NCI-H2081 (cell line): ENCODE measurements around the gene FAM240B.

ENCODE experiments used
- DNase-seq, 2 experiments: peaks; one replicate each; lab custom pipeline; 2025; lab: John Stamatoyannopoulos, UW

FAM240B gene

GRCh38 chr9:38699337-38699736 is 20.6 kb downstream of the FAM240B start:
- DNase-seq: no peak

- DNase-seq: peak in 1 of 2 experiments; percentile 47
Measured at GRCh38 chr9:38697776-38698300, 22.1 kb downstream of the FAM240B start.

GRCh38 chr9:38696999-38697398 is 22.9 kb downstream of the FAM240B start:
- DNase-seq: no peak

- no peak for DNase-seq
Measured at GRCh38 chr9:38694676-38695075, 25.3 kb downstream of the FAM240B start.

DNA sequence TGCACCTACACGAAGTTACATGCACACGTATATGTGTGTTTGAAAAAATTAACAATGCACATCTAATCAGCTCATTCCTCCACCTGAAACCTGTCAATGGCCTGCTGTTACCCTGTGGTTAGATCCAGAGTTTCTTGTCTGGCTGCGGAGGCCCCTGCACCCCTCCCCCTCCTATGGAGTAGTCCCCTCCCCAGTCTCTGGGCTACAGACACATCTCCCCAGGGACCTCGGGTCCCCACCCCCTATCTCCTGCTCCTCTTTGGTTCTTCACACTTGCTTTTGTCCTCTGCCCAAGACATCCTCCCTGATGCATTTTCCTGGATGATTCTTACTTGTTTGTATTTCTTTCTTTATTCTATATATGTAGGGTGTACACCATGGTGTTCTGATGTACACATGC is 27.2 kb downstream of the FAM240B start:
- no peak for DNase-seq

DNA sequence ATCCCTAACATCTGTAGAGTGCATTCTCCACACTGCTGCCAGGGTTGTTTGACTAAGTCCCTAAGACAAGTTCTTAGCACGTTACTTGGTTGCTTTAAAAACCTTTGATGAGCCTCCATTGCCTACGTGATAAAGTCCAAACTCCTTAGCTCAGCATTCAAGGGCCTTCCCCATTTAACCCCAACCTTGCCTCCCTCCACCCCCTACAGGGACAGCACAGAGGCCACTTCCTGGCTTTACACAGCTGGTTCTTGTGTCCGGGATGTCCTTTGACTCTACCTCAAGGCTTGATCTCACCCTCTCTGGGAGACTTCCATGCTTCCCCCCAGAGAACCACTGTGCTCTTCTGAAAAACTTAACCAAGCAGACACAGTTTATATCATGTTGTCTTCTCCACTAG is 29.4 kb downstream of the FAM240B start:
- DNase-seq: no peak

DNA sequence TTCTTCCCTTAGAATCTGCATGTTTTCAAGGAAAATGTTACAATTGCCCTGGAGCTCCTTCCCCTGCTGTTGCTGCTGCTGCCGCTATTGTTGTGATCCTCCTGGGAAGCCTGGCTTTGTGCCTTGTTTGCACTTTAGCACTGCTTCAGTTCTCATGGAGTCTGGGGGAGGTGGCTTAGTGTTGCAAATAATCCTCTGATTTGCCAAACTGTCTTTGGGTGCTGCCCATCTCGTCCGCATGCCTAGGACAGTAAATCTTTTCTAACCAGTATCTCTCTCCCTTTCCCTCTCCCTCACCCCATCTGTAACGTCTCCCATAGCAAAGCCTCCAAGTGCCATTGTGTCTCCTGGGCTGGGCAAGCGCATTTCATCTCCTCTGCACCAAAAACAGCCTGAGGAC is 30.3 kb downstream of the FAM240B start:
- DNase-seq: peak; percentile 74 to 84

GRCh38 chr9:38687992-38688391 is 31.9 kb downstream of the FAM240B start:
- DNase-seq: no peak

GRCh38 chr9:38687389-38687842 is 32.5 kb downstream of the FAM240B start:
- no peak for DNase-seq

GRCh38 chr9:38686933-38687332 is 33.0 kb downstream of the FAM240B start:
- no peak for DNase-seq

DNA sequence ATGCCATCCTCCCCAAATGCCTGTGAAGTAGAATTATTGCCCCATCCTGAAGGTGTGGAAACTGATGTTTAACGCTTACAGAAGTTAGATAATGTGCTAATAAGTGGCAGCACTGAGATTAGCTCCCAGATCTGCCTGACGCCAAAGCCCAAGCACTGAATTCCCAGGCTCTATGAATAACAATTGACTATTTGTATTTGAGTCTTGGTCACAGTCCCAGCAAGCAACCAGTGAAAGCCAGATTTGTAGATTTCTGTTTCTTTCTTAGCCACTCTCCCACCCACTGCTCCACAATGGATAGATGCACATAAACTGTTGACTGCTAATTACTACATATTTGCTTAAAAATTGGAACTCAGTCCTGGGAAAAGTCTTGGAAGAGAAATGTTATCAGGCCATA is 34.4 kb downstream of the FAM240B start:
- DNase-seq: no peak

GRCh38 chr9:38683336-38683735 is 36.6 kb downstream of the FAM240B start:
- no peak for DNase-seq

- no peak for DNase-seq
Measured at GRCh38 chr9:38682713-38683112, 37.2 kb downstream of the FAM240B start.

DNA sequence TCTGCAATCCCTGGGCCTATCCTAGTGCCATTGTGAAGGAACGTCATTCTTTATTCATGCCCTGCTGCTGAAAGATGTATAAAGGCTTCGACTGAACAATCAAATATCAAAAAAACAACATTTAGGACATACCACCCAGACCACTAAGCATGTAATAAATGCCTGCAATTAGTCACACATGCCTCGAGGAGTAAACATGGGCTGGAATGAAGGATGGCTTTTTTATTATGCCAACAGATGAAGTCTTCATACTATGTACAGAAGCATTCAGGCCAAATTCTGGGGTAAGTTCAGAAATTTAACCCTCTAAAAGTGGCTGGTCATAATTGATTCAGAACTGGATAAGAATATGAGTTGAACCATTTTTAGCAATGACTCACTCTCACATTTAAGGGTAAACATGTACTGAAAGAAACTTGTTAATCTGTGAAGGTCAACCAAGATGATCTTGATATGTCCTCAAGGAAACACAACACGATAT is 38.1 kb downstream of the FAM240B start:
- no peak for DNase-seq

DNA sequence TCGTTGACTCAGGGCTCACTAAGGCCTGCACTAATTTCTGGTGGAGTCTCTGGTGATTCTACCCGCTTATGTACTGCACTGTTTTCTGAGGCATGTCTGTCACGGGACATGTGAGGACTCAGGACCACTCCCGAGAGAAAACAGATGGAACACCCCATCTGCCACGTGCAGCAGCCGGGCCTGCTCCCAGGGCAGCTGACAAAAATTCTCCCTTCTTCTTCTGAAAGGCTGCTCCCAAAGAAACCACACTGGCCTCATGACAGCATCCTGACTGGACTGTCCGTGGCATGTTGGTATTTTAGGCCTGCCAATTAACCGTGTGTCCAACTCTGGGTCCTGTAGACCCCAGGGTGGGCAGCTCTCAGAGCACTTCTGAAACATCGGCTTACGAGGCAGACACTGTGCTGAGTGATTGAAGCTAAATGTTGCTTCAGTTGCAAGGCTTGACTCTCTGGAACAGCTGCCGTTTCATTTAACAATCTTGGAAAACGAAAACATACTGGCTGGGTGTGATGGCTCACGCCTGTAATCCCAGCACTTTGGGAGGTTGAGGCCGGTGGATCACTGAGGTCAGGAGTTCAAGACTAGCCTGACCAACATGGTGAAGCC is 39.0 kb downstream of the FAM240B start:
- no peak for DNase-seq

DNA sequence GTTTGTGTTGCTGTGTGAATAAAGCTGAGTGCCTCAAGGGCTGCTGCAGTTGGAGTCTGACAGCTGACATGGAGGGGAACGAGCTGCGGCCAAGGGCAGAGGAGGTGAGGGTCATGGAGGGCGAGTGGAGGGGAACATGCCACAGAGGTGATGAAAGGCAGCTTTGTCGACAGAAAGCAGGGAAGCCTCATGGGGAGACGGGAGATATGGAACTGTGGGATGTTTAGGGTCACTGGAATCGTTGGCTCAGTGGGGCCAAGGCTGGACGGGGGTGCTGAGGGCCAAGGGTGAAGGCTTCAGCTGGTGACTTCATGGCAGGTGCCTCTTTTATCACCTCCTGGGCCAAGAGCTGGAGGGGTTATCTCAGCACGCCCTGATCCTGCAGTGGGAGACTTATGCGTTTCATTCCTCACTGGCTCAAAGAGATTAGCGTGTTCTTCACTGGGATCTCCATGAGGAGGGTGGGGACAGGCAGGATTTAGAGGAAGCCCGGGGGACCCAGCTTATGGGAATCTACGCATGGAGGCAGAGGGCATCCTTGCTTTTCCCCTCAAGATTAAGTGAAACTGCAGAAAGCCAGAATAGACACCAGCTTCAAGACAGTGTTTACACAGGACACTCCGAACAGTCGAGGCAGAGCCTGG is 42.2 kb downstream of the FAM240B start:
- DNase-seq: no peak

- DNase-seq: no peak
Measured at GRCh38 chr9:38675831-38676230, 44.1 kb downstream of the FAM240B start.

DNA sequence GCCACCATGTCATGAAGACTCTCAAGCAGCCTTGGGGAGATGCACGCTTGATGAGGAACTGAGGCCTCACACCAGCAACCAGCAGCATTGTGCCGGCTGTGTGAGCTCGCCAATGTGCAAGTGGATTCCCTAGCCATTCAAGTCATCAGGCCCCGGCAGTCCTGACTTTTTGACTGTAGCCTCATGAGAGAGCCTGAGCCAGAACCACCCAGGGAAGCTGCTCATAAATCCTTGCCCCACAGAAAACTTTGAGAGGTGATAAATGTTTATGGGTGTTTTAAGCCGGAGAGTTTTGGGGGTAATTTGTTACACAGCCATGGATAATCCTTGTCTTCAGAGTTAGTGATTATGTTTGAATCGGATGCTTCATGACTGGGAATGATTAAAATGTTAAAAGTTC is 44.7 kb downstream of the FAM240B start:
- DNase-seq: no peak

DNA sequence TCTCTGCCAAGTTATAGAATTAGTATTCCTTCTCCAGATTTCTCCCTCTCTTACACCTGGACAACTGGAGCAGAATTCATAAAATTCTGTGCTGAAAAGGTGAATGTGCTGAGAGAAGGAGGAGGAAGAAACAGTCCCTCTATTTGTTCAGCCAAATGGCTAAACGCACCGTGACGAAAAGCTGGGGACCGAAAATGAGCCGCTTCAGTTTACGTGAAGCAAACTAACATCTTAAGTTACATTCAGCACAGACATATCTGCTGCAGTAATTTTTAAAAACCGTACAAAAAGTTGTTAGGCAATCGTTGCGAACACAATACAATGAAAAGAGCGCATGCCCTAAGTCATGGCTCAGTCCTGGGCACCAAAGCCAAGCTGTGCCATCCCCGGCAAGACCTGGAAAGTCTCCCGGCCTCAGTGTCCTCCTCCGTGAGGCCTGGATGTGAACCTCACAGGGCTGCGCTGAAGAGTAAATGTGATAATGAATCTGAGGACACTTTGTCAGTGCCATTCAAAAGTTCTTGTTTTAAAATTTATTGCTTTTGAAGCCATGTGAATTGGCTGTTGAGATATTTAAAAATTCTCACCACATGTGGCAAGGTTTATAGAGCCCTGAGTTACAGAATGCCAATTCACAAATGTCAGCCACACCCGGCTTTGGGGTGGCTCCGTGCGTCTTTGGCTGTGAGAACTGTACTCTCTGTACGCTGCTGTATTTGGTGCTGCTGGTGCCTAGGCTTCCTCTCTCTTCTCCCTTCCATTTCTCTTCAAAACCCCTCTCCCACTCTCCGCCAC is 46.3 kb downstream of the FAM240B start:
- no peak for DNase-seq

DNA sequence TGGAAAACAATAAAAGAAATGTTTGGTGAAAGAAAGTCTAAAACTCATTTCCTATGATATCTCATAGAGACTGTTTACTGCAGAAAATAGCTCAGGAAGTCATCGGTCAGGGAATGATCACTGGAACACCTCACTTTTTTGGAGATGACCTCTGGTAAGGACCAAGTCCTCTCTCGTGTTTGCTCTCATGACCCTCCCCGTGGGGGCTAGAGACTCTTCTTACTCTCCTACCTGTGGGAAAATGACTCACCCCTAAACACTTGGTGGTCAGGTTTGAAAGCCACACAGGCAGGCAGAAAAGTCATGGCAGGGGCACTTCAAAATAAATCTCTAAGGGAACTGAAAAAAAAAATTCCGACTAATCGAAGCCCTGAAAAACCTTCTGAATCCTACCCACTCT is 48.2 kb downstream of the FAM240B start:
- no peak for DNase-seq

DNA sequence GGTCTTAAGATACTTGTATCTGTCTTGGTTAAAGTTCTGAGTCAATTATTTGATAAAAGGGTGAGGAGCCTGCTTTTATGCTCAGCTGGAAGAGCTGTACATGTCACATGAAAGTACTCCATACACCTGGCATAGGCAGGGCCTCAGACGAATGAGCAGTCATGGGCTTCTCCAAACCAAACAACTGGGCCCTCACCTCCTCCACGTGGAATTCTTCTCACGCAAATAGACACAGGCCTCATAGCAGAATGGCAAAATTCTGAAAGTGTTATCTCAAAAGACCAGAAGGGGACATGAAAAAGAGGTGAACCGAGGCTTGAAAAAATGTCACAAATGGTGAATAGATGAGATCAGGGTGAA is 48.6 kb downstream of the FAM240B start:
- DNase-seq: no peak

- DNase-seq: no peak
Measured at GRCh38 chr9:38670542-38671371, 49.2 kb downstream of the FAM240B start.
